GM08714 (cell line): ENCODE data around the gene OTUD7B.

Experiments
- H3K4me3 ChIP-seq: fragments of 200-500 bp; sonication (Bioruptor generic); 2 replicates; pipeline ENCODE4 v1.5.1; 2014; ENCODE audit warnings: mild to moderate bottlenecking, low read length, inconsistent platforms
- ZNF274 ChIP-seq: IDR thresholded peaks from 2 replicates; pipeline ENCODE4 v1.6.1; 2012; ENCODE audit warnings: mild to moderate bottlenecking, low read depth, low read length

OTUD7B gene

DNA sequence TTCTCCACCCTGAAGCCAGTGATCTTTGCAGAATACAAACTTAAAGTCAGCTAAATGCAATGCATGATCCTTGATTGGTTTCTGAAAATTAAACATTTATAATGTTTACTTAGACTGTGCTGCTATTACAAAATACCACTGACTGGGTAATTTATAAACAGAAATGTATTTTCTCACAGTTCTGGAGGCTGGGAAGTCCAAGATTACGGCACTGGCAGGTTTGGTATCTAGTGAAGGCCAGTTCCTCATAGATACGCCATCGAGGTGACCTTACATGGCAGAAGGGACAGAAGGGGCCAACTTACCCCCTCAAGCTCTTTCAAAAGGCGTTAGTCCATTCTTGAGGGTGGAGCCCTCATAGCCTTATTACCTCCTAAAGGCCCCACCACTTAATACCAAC lies 114.0 kb downstream of the OTUD7B start:
- TF ChIP-seq ZNF274 = no peak
- no peak overlapping the region for H3K4me3 ChIP-seq

DNA sequence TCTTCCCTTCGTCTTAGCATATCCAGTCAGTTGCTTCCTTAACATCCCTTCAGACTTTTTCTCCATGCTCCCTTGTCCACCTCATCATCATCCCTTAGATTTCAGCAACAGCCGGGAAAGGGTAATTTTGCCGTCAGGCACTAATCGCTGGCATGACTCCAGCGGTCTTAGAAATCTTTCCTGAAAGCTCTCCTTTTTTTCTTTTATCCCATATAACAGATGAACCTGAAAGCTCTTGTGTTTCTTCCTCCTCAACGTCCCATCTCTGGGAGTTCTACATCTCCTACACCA lies 121.6 kb downstream of the OTUD7B start:
- peak overlapping the region; percentile 95 for H3K4me3 ChIP-seq
- no peak for TF ChIP-seq ZNF274

DNA sequence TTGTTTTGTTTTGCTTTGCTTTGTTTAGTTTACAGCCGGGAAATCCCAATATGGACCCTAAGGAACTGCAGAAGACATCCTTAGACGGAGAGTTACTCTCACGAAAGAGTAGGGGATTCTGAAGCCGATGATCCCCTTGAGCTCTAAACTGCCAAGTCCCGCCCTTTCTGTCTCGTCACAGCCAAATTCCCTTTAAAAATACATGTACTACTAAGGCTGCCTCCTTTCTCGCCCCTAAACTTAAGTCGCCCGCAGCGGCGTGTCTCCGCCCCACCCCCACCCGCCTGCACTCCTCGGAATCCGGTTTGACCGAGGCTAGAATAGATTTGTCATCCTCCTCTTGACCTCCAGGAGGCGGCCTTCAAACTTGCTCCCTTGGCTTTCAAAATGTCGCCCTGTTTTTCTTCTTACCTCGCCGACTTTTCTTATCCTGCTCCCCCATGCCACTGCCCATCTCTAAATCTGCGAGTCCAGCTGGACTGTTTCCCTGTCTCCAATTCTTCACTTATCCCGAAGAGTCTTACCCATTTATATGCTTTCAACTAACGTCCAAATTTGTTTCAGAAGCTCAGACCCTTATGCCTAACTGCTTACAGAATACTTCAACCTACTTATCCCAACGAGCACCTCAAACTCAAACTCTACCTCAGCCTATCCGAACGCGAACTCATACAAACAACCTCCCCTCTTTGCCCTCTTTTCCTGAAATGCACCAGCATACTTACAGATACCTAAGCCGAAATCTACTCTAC lies 122.1 kb downstream of the OTUD7B start:
- TF ChIP-seq ZNF274 = no peak
- H3K4me3 ChIP-seq = peak overlapping the region; percentile 95
